Stimulated activated naive B cell treated with anti-CD40 and anti-IgM and Interleukin-4, amounts not matched to agents 10 μg/mL and 1 μg/mL and 100 μg/mL, for 72 hours (primary cell): ENCODE measurements around the gene KIAA0930.

Source experiments
- ATAC-seq, 2 donors: fragments of 150-1000 bp; cut with Tn5 transposase; replicated peaks; 2 replicates each; pipeline ENCODE4 v1.10.0; 2021; ENCODE audit warnings: moderate library complexity in 1 of 2
- DNase-seq: peaks from one replicate; pipeline ENCODE4 v3.0.0; 2021
- H3K27ac Mint-ChIP-seq: one replicate; pipeline ENCODE4 v1.8.0; 2022; ENCODE audit warnings: mild to moderate bottlenecking, mixed read lengths
- H3K27me3 Mint-ChIP-seq, 2 donors: one replicate each; pipeline ENCODE4 v1.8.0; 2022; ENCODE audit warnings: mixed read lengths in 2 of 2
- H3K36me3 Mint-ChIP-seq, 2 donors: one replicate each; pipeline ENCODE4 v1.8.0; 2022; ENCODE audit warnings: mixed read lengths in 2 of 2, mild to moderate bottlenecking in 1 of 2
- H3K4me1 Mint-ChIP-seq, 2 donors: one replicate each; pipeline ENCODE4 v1.8.0; 2022; ENCODE audit warnings: mixed read lengths in 2 of 2, mild to moderate bottlenecking in 1 of 2
- H3K4me3 Mint-ChIP-seq, 2 donors: one replicate each; pipeline ENCODE4 v1.8.0; 2022; ENCODE audit warnings: mild to moderate bottlenecking in 2 of 2, mixed read lengths in 2 of 2, moderate library complexity in 1 of 2
- H3K9me3 Mint-ChIP-seq, 2 donors: one replicate each; pipeline ENCODE4 v1.8.0; 2022; ENCODE audit warnings: mixed read lengths in 2 of 2, mild to moderate bottlenecking in 1 of 2

The KIAA0930 gene

GRCh38 chr22:45185718-45186514 lies 54.8 kb downstream of the KIAA0930 start:
- no peak overlapping the region for H3K4me3 Mint-ChIP-seq
- DNase-seq: no peak
- no peaks in the 10 kb centered on the region for H3K9me3 Mint-ChIP-seq
- no peak for ATAC-seq
- peaks cover 16 to 36% of the 10 kb centered on the region in 2 donors for H3K36me3 Mint-ChIP-seq
- peak overlapping the region; percentile 15 for H3K27ac Mint-ChIP-seq
- peaks cover 4 to 5% of the 10 kb centered on the region in 2 donors for H3K4me1 Mint-ChIP-seq
- no peaks in the 10 kb centered on the region for H3K27me3 Mint-ChIP-seq

GRCh38 chr22:45183974-45184373 lies 56.7 kb downstream of the KIAA0930 start:
- Mint-ChIP-seq H3K4me1 (peaks cover 4 to 9% of the 10 kb centered on the region in 2 donors), H3K36me3 (peaks cover 28 to 36% of the 10 kb centered on the region in 2 donors)
- no peak for ATAC-seq

GRCh38 chr22:45181766-45182165 lies 58.9 kb downstream of the KIAA0930 start:
- H3K4me1 Mint-ChIP-seq: peaks cover 4 to 14% of the 10 kb centered on the region in 2 donors
- no peak for DNase-seq
- no peaks in the 10 kb centered on the region for H3K27me3 Mint-ChIP-seq
- no peak overlapping the region for H3K4me3 Mint-ChIP-seq
- H3K27ac Mint-ChIP-seq: no peak overlapping the region
- ATAC-seq: no peak
- H3K36me3 Mint-ChIP-seq: peaks cover 41% of the 10 kb centered on the region in 2 donors
- H3K9me3 Mint-ChIP-seq: no peaks in the 10 kb centered on the region

More at GRCh38 chr22:45183974-45184373, 56.7 kb downstream of the KIAA0930 start:
- Mint-ChIP-seq H3K27me3 (no peaks in the 10 kb centered on the region), H3K27ac (peak overlapping the region; percentile 66), H3K4me3 (no peak overlapping the region), H3K9me3 (no peaks in the 10 kb centered on the region)
- DNase-seq: no peak

DNA sequence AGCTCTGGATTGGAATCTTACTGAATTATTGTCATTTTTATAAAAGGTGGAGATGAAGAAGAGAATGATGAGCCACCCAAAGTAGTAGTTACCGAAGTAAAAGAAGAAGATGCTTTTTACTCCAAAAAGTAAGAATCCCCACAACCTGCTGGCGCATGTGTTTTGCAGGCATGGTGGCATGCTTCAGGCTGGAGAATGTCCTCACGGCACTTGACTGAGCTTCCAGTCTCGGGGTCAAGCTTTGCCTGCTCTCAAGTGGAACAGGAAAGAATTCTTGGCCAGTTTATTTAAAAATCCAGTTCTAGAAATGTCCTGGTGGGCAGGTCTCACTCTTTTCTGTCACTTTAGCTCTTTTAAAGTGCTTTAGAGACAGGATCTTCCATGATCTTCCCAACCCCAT lies 59.5 kb downstream of the KIAA0930 start:
- H3K4me1 Mint-ChIP-seq: peaks cover 6 to 14% of the 10 kb centered on the region in 2 donors
- peak overlapping the region; percentile 20 for H3K27ac Mint-ChIP-seq
- H3K4me3 Mint-ChIP-seq: no peak overlapping the region

DNA sequence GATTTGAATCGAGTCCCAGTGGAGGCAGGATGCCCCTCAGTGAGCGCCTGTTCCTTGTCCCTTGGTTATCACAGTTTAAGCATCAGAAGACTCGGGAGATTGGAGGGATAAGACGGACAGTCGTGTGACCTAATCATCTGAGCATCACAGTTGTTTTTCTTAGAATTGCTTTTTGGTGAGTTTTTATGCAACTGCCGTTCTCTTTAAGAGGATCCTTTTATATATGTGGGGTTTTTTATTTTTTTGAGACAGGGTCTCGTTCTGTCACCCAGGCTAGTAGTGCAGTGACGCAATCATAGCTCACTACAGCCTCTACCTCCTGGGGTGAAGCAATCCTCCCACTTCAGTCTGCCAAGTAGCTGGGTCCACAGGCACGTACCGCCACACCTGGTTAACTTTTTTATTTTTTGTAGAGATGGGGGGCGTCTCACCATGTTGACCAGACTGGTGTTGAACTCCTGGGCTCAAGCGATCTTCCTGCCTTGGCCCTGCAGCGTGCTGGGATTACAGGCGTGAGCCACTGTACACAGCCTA lies 60.5 kb downstream of the KIAA0930 start:
- H3K36me3 Mint-ChIP-seq: peaks cover 40 to 46% of the 10 kb centered on the region in 2 donors
- peaks cover 4 to 9% of the 10 kb centered on the region in 2 donors for H3K4me1 Mint-ChIP-seq
- H3K4me3 Mint-ChIP-seq: no peak overlapping the region
- DNase-seq (no peak), ATAC-seq (no peak)
- H3K27me3 Mint-ChIP-seq: no peaks in the 10 kb centered on the region
- no peaks in the 10 kb centered on the region for H3K9me3 Mint-ChIP-seq
- H3K27ac Mint-ChIP-seq: no peak overlapping the region

More for the DNA sequence above, 59.5 kb downstream of the KIAA0930 start:
- Mint-ChIP-seq H3K27me3 (no peaks in the 10 kb centered on the region), H3K9me3 (no peaks in the 10 kb centered on the region), H3K36me3 (peaks cover 46 to 47% of the 10 kb centered on the region in 2 donors)
- no peak for DNase-seq
- no peak for ATAC-seq

DNA sequence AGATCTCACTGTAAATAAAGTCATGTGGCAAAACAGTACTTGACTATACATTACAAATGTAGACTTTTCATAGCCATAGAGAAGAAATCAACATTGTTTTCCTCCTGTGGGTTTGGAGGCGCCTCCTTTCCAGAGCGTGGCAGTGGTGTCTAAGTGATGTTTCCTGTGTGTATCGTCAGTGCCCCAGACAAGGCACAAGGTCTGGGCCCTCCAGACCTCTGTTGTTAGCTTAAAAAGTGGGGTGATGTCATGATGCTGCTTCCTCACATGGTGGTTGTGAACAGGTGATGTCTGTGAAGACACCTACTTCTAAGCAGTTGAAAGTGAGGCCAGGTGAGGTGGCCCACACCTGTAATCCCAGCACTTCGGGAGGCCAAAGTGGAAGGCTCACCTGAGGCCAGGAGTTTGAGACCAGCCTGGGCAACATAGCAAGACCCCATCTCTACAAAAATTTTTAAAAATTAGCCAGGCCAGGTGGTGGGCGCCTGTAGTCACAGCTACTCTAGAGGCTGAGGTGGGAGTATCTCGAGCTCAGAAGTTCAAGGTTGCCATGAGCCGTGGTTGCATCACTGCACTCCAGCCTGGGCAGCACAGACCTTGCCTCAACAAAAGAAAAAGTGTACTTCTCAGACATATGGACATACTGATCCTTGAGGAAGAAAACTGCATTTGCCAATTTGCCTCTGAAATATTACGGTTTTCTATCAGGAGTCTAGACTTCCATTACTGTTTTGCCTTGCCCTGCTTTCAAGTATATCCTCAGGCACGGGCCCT lies 61.2 kb downstream of the KIAA0930 start:
- Mint-ChIP-seq H3K27me3 (no peaks in the 10 kb centered on the region), H3K27ac (peak overlapping the region; percentile 3), H3K9me3 (no peaks in the 10 kb centered on the region), H3K4me3 (no peak overlapping the region), H3K4me1 (peaks cover 4 to 16% of the 10 kb centered on the region in 2 donors), H3K36me3 (peaks cover 45 to 50% of the 10 kb centered on the region in 2 donors)
- ATAC-seq (no peak), DNase-seq (no peak)

- Mint-ChIP-seq H3K36me3 (peaks cover 44 to 62% of the 10 kb centered on the region in 2 donors), H3K9me3 (no peaks in the 10 kb centered on the region), H3K27me3 (no peaks in the 10 kb centered on the region), H3K4me1 (peaks cover 13 to 35% of the 10 kb centered on the region in 2 donors), H3K4me3 (no peak overlapping the region), H3K27ac (peak overlapping the region; percentile 53)
- no peak for ATAC-seq
- DNase-seq: no peak
Observed at GRCh38 chr22:45172881-45173585, 67.7 kb downstream of the KIAA0930 start.

GRCh38 chr22:45171830-45172229 lies 68.9 kb downstream of the KIAA0930 start:
- Mint-ChIP-seq H3K4me1 (peaks cover 15 to 36% of the 10 kb centered on the region in 2 donors), H3K27ac (no peak overlapping the region), H3K4me3 (no peak overlapping the region), H3K36me3 (peaks cover 42 to 56% of the 10 kb centered on the region in 2 donors), H3K27me3 (no peaks in the 10 kb centered on the region), H3K9me3 (no peaks in the 10 kb centered on the region)
- DNase-seq (no peak), ATAC-seq (no peak)

DNA sequence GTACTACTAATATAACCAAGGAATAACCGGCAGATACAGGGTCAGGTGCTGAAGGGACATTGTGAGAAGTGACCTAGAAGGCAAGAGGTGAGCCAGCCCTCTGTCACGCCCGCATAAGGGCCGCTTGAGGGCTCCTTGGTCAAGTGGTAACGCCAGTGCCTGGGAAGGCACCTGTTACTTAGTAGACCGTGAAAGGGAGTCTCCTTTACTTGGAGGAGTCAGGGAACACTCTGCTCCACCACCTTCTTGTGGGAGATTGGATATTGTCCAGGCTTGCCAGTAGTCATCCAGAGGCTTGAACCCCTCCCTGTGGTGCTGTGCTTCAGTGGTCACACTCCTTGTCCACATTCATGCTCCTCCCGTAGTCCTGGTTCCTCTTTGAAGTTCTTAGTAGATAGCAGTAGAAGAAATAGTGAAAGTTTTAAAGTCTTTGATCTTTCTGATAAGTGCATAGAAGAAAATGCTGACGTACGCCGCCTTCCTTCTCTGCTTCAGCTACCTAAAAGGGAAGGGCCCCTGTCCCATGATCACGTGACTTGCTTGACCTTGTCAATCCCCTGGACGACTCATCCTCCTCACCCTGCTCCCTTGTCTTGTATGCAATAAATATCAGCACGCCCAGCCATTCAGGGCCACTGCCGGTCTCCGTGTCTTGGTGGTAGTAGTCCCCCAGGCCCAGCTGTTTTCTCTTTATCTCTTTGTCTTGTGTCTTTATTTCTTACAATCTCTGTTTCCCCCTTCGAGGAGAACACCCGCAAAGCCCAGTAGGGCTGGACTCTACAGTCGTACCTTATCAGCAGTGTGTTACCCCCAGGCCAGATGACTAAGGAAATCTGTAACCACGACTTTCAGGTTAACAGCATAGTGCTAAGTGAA lies 70.9 kb downstream of the KIAA0930 start:
- Mint-ChIP-seq H3K4me3 (no peak overlapping the region), H3K27ac (no peak overlapping the region), H3K27me3 (no peaks in the 10 kb centered on the region), H3K9me3 (no peaks in the 10 kb centered on the region), H3K4me1 (peaks cover 17 to 47% of the 10 kb centered on the region in 2 donors), H3K36me3 (peaks cover 36 to 44% of the 10 kb centered on the region in 2 donors)
- ATAC-seq (no peak), DNase-seq (no peak)

GRCh38 chr22:45166932-45167331 lies 73.8 kb downstream of the KIAA0930 start:
- DNase-seq (no peak), ATAC-seq (no peak)
- peaks cover 21 to 50% of the 10 kb centered on the region in 2 donors for H3K4me1 Mint-ChIP-seq
- no peak overlapping the region for H3K4me3 Mint-ChIP-seq
- no peaks in the 10 kb centered on the region for H3K27me3 Mint-ChIP-seq
- no peaks in the 10 kb centered on the region for H3K9me3 Mint-ChIP-seq
- peak overlapping the region; percentile 20 for H3K27ac Mint-ChIP-seq
- H3K36me3 Mint-ChIP-seq: peaks cover 29 to 45% of the 10 kb centered on the region in 2 donors

GRCh38 chr22:45164270-45165088 lies 76.2 kb downstream of the KIAA0930 start:
- ATAC-seq: peak; percentile 50 to 55
- Mint-ChIP-seq H3K4me3 (peak overlapping the region; percentile 97 to 98), H3K27ac (peak overlapping the region; percentile 97), H3K4me1 (peaks cover 20 to 42% of the 10 kb centered on the region in 2 donors), H3K36me3 (peaks cover 25 to 36% of the 10 kb centered on the region in 2 donors), H3K9me3 (no peaks in the 10 kb centered on the region), H3K27me3 (no peaks in the 10 kb centered on the region)
- DNase-seq: peak; percentile 17

DNA sequence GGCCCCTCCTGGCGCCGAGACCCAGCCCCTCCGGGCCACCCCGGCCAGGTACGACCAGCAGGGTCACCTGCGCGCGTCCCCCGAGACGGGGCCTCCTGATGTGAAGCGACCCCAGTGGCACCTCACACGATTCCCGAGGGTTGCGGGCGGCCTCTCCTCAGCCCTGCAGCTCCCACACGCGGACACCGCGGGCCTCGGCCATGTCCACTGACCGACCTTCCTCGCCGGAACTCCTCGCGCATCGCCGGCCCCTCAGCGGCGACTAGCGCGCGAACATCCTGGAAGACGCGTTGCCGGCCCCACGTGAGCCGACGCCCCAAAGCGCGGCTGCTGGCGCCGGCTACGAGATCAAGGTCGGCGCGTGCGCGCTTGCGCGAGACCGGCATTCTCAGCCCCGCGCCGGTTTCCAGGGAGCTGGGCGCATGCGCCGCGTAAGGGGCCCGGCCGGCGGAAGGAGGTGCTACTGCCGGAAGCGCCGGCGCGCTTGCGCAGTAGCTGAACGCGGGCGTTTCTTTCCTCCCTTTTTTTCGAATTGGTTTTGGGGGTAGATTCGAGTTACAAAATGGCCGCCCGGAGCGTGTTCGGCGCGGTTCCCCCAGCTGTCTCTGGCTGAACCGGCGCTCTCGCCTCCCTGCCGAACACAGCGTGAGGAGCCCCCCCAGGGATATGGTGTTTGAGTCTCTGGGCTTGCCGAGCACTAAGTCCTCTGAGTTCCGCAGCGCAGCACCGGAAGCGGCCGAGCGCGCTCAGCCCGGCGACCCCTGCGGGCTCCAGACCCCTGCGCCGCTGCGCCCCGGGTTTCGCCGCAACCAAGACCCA lies 77.0 kb downstream of the KIAA0930 start, which contains the start of gene NUP50:
NUP50 (plus strand) TSS at position 475 of the 819 bp plus-strand sequence. CDS start 4,253 bp downstream, outside the sequence.
- Mint-ChIP-seq H3K27ac (peak within 1 kb of the TSS; percentile 97), H3K36me3 (peaks cover 28 to 40% of the 10 kb centered on the region in 2 donors), H3K9me3 (no peaks in the 10 kb centered on the region), H3K4me1 (peaks cover 24 to 42% of the 10 kb centered on the region in 2 donors), H3K4me3 (peak within 1 kb of the TSS; percentile 97 to 98), H3K27me3 (no peaks in the 10 kb centered on the region)
- DNase-seq (peak; percentile 98), ATAC-seq (peak; percentile 89 to 90)
